Activated T-cell treated with anti-CD3 and anti-CD28 coated beads, Interleukin-2, amount 50 U/mL, for 72 hours (primary cell): ENCODE measurements around the gene ZBED4. TPM values are rescaled to one million over a fixed set of nuclear protein-coding genes. Genes with fewer than 3 reads are reported as not detected.

Experiments used
- ATAC-seq, 2 donors: fragments of 150-1000 bp; cut with Tn5 transposase; replicated peaks in 1 of 2; 2 replicates each; pipeline ENCODE4 v1.10.0; 2021; ENCODE audit warnings: moderate library complexity in 2 of 2, mild to moderate bottlenecking in 1 of 2
- DNase-seq, 2 donors: peaks; one replicate each; pipeline ENCODE4 v3.0.0; 2021 to 2022; ENCODE audit warnings: mixed read lengths in 1 of 2
- H3K27ac Mint-ChIP-seq: one replicate; pipeline ENCODE4 v1.8.0; 2022; ENCODE audit warnings: mild to moderate bottlenecking, moderate library complexity, mixed read lengths
- H3K27me3 Mint-ChIP-seq: one replicate; pipeline ENCODE4 v1.8.0; 2022; ENCODE audit warnings: low read depth, mixed read lengths
- H3K36me3 Mint-ChIP-seq, 2 donors: one replicate each; pipeline ENCODE4 v1.8.0; 2022; ENCODE audit warnings: mixed read lengths in 2 of 2, mild to moderate bottlenecking in 1 of 2; ENCODE audit not compliant: insufficient read depth in 2 of 2
- H3K4me1 Mint-ChIP-seq: one replicate; pipeline ENCODE4 v1.8.0; 2022; ENCODE audit warnings: low read depth, mixed read lengths
- H3K4me3 Mint-ChIP-seq, 2 donors: one replicate each; pipeline ENCODE4 v1.8.0; 2022; ENCODE audit warnings: mild to moderate bottlenecking in 2 of 2, mixed read lengths in 2 of 2, moderate library complexity in 2 of 2
- H3K9me3 Mint-ChIP-seq, 2 donors: one replicate each; pipeline ENCODE4 v1.8.0; 2022; ENCODE audit warnings: mixed read lengths in 2 of 2
- total RNA-seq, 2 donors: library from RNA; stranded (reverse); gene quantifications; one replicate each; pipeline ENCODE4 v1.2.3, GENCODE V29; 2022

Gene ZBED4
- total RNA-seq, 2 donors from 2014 or later = 22.3 to 23.6 TPM

- H3K27me3 Mint-ChIP-seq = no peaks in the 10 kb centered on the region
- peaks cover 0 to 1% of the 10 kb centered on the region in 2 donors for H3K9me3 Mint-ChIP-seq
- no peak for DNase-seq
- peak overlapping the region; percentile 78 for H3K27ac Mint-ChIP-seq
- H3K4me1 Mint-ChIP-seq = peaks cover 41% of the 10 kb centered on the region
- peak in 1 of 2 donors; percentile 10 for ATAC-seq
- H3K36me3 Mint-ChIP-seq = peaks cover 3 to 9% of the 10 kb centered on the region in 2 donors
- H3K4me3 Mint-ChIP-seq = peak overlapping the region; percentile 77 to 81
Measured at GRCh38 chr22:49829044-49829853, 24.4 kb upstream of the ZBED4 start.

GRCh38 chr22:49833340-49834007, 20.2 kb upstream of the ZBED4 start:
- peaks cover 0 to 2% of the 10 kb centered on the region in 2 donors for H3K36me3 Mint-ChIP-seq
- H3K27ac Mint-ChIP-seq = no peak overlapping the region
- H3K4me1 Mint-ChIP-seq = peaks cover 36% of the 10 kb centered on the region
- ATAC-seq (no peak), DNase-seq (no peak)
- H3K27me3 Mint-ChIP-seq = no peaks in the 10 kb centered on the region
- no peak overlapping the region for H3K4me3 Mint-ChIP-seq
- H3K9me3 Mint-ChIP-seq = peaks cover 0 to 1% of the 10 kb centered on the region in 2 donors

GRCh38 chr22:49838771-49839717, 14.6 kb upstream of the ZBED4 start:
- no peaks in the 10 kb centered on the region for H3K9me3 Mint-ChIP-seq
- ATAC-seq (peak; percentile 90 to 92), DNase-seq (peak; percentile 86 to 89)
- peak overlapping the region; percentile 93 for H3K27ac Mint-ChIP-seq
- peak overlapping the region; percentile 66 to 90 for H3K4me3 Mint-ChIP-seq
- H3K4me1 Mint-ChIP-seq = peaks cover 38% of the 10 kb centered on the region
- H3K36me3 Mint-ChIP-seq = no peaks in the 10 kb centered on the region
- no peaks in the 10 kb centered on the region for H3K27me3 Mint-ChIP-seq

DNA sequence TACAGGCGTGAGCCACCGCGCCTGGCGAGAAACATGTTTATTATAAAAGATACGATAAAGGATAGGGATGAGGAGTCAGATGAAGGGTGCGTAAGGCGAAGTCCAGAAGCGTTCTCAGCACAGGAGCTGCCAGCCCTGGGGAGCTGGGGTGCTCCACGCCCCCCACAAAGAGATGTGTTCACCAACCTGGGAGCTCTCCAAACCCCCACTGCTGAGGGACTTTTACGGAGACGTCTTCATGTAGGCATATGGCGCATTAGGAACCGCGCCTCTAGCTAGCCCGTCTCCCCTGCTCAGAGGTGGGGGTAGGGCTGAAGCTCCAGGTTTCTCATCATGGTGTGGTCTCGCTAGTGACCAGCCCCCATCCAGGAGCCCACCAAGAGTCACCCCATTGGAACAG, 8.4 kb upstream of the ZBED4 start:
- Mint-ChIP-seq H3K36me3 (no peaks in the 10 kb centered on the region), H3K4me3 (no peak overlapping the region), H3K4me1 (peaks cover 3% of the 10 kb centered on the region), H3K27ac (no peak overlapping the region), H3K27me3 (peaks cover 21% of the 10 kb centered on the region), H3K9me3 (no peaks in the 10 kb centered on the region)
- ATAC-seq = no peak
- no peak for DNase-seq

- no peak for ATAC-seq
- H3K27me3 Mint-ChIP-seq = peaks cover 27% of the 10 kb centered on the region
Measured at GRCh38 chr22:49845666-49846459, 7.8 kb upstream of the ZBED4 start.

GRCh38 chr22:49847751-49848689, 5.6 kb upstream of the ZBED4 start:
- no peak for DNase-seq
- H3K36me3 Mint-ChIP-seq = no peaks in the 10 kb centered on the region
- H3K4me1 Mint-ChIP-seq = peaks cover 7% of the 10 kb centered on the region
- peak overlapping the region; percentile 49 to 55 for H3K4me3 Mint-ChIP-seq
- ATAC-seq = no peak
- no peaks in the 10 kb centered on the region for H3K9me3 Mint-ChIP-seq
- H3K27ac Mint-ChIP-seq = no peak overlapping the region
- peaks cover 38% of the 10 kb centered on the region for H3K27me3 Mint-ChIP-seq

More at GRCh38 chr22:49845666-49846459, 7.8 kb upstream of the ZBED4 start:
- no peak overlapping the region for H3K4me3 Mint-ChIP-seq
- H3K9me3 Mint-ChIP-seq = no peaks in the 10 kb centered on the region
- no peak overlapping the region for H3K27ac Mint-ChIP-seq
- DNase-seq = no peak
- no peaks in the 10 kb centered on the region for H3K36me3 Mint-ChIP-seq
- H3K4me1 Mint-ChIP-seq = peaks cover 4% of the 10 kb centered on the region

DNA sequence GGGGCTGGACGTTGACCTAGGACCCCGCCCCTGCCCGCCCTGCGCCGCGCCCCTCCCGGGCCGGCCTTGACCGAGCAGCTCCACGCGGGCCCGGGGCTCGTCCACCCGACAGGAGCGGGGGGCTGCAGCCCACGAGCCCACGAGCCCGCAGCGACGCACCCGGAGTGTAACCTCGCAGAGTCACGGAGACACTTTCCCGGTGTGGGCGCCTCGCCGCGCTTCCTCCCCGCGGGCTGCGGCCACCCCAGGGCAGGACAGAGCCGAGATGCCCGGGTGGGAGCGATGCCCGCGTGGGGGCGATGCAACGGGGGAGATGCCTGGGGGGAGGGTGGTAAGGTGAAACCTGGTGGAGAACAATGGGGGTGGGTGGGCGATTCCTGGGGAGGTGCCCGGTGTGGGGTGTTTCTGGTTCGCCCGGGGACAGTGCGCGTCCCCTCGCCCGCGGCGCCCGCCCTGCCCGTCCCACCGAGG, 4.9 kb upstream of the ZBED4 start:
- Mint-ChIP-seq H3K36me3 (no peaks in the 10 kb centered on the region), H3K4me3 (peak overlapping the region; percentile 53 to 55), H3K27ac (no peak overlapping the region), H3K27me3 (peaks cover 38% of the 10 kb centered on the region), H3K9me3 (no peaks in the 10 kb centered on the region), H3K4me1 (peaks cover 7% of the 10 kb centered on the region)
- ATAC-seq (no peak), DNase-seq (peak in 1 of 2 donors; percentile 42)

DNA sequence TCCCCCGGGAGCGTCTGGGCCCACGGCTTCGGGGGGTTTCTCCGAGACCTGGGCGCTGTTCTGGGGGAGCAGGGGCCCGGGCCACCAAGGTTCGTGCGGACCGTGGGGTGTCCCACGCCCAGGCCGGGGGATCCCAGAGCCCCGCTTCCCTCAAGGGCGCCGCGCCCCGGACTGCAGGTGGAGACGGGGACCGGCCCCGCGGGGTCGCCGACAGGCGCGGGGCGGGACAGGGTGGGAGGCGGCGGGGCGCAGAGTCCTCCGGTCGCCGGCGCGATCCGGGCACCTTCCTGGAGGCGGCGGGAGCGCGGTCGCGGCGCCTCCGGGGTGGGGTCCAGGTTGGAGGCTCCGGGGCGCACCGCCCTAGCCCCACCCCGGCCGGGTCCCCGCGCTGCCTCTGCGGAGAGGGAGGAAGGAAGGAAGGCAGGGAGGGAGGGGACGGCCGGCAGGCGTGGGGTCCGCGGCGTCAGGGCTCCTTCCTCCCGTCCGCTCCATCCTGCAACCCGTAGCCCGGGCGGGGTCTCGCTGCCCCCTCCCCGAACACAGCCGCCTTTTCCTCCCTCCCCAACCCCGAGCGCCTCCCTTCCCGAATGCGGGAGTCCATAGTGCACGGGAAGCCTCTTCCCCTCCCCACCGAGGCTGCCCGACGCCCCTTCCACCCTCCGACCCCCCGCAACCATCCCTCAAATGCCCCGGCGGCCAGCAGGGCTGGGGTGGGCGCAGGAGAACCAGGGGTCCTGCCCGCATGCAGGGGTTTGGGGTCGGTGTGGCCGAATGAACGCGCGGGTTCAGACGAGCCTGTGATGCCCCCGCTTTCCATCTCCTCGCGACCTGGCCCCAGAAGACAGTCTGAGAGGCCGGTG, 4.3 kb upstream of the ZBED4 start:
- ATAC-seq (peak in 1 of 2 donors; percentile 3), DNase-seq (peak in 1 of 2 donors; percentile 35)
- Mint-ChIP-seq H3K27ac (no peak overlapping the region), H3K9me3 (no peaks in the 10 kb centered on the region), H3K4me3 (peak overlapping the region; percentile 55 to 62), H3K4me1 (peaks cover 7% of the 10 kb centered on the region), H3K27me3 (peaks cover 38% of the 10 kb centered on the region), H3K36me3 (no peaks in the 10 kb centered on the region)

GRCh38 chr22:49850021-49850911, 3.4 kb upstream of the ZBED4 start:
- ATAC-seq (no peak), DNase-seq (no peak)
- Mint-ChIP-seq H3K27ac (no peak overlapping the region), H3K36me3 (no peaks in the 10 kb centered on the region), H3K27me3 (peaks cover 38% of the 10 kb centered on the region), H3K4me1 (peaks cover 16% of the 10 kb centered on the region), H3K9me3 (no peaks in the 10 kb centered on the region), H3K4me3 (peak overlapping the region; percentile 62 to 69)
